NCI-H1417 (cell line): ENCODE results near the gene CNPPD1.
A peak's percentile ranks its signal among the peaks of the same experiment; 100 is the strongest.
"Not testable (repeated sequence)": the region's sequence is repeated elsewhere in the genome, so short reads cannot be mapped to it uniquely, and the experiment has no call there.

Experiments
- DNase-seq, 3 experiments: peaks; one replicate each; lab custom pipeline; 2025; lab: John Stamatoyannopoulos, UW

Gene CNPPD1

DNA sequence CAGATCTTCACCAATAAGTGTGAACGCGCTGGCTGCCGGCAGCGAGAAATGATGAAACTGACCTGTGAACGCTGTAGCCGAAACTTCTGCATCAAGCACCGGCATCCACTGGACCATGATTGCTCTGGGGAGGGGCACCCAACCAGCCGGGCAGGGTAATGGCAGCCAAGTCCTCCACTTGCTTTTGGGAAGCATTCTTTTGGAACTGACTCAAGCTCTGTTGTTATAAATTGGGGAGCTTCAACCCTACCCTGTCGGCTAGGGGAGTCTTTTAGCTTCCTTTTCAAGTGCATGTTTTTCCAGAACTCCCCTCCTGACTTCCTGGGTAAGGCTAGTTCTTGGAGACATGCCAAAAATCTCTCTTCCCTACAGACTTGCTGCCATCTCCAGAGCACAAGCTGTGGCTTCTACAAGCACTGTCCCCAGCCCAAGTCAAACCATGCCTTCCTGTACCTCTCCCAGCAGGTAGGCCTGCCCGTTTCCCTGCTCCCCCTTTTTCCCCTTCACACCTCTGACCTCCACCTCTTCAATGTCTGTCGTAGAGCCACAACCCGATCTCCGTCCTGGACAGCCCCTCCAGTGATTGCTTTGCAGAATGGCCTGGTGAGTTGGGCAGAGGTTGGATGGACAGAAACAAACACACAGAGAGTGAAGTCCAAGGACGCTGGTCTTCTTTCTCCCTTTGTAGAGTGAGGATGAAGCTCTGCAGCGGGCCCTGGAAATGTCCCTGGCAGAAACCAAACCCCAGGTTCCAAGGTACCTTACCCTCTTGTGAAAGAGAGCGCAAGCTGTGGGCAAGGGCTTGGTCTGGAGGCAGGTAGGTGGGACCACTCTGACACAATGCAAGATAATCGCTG, 31.4 kb upstream of the CNPPD1 start:
- DNase-seq, result peak in 1 of 3 experiments; percentile 22

DNA sequence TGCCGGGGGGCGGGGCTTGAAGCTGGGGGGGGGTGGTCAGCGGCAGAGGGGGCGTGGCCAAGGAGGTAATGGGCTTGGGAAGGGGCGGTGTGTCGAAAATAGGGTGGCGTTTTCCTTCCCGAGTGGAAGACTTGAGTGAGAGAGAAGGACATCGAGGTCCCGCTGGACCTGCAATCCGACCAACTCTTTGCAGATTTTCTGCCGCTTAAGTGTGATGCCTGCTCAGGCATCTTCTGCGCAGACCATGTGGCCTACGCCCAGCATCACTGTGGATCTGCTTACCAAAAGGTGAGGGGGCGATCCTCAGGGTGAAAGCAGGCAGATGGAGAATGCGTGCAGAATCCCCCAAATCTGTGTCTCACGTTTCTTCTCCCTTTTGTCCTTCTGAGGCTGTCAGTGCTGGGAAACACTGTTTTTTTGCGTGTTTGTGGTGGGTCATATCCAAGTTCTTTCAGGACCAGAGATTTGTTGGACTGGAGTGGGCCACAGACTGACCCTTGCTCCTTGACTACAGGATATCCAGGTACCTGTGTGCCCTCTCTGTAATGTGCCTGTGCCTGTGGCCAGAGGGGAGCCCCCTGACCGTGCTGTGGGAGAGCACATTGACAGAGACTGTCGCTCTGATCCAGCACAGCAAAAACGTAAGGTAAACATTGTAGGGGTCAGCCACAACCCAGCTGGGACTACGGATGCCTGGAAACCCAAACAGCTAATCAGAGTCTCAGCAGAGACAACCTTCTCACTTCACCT, 30.6 kb upstream of the CNPPD1 start:
- DNase-seq, result no peak

DNA sequence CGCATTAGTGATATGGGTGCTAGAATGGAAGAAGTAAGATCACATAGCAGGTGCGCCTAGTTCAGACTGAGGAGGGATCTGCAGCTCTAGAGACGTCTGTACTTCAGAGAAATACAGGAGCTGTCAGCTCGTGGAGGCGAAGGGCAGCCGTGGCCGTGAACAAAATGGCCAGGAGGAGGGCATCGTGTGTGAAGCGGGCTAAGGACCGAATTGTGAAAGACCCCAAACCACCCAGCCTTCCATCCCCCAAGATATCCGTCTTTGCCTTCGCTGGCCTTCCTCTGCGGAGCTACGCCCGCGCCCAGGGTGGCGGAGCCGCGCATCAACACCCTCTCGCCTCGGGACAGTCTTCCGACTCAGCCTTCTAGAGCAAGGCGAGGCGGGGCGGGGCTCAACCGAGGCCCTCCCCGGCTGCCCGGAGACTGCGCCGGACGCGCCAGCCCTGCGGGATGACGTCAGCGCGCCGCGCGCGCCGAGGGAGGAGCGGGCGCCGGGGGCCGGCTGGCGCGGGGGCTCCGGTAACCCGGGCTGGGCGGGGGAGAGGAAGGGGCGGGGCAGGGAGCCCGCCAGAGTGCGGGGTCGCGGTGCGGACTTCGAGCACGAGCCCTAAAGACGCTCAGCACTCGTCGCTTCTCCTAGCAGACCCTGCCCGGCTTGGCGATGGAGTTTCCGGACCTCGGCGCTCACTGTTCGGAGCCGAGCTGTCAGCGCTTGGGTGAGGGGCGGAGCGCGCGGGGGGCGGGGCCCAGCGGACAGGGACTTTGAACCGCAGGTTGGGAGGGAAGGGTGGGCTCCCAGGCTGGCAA, 29.8 kb upstream of the CNPPD1 start, which contains the start of gene ZFAND2B:
TSS of gene ZFAND2B (plus strand) at position 455 of the 806 bp plus-strand sequence. CDS start at position 661, 206 bp downstream.
- peak; percentile 86 to 95 (median 95) for DNase-seq

DNA sequence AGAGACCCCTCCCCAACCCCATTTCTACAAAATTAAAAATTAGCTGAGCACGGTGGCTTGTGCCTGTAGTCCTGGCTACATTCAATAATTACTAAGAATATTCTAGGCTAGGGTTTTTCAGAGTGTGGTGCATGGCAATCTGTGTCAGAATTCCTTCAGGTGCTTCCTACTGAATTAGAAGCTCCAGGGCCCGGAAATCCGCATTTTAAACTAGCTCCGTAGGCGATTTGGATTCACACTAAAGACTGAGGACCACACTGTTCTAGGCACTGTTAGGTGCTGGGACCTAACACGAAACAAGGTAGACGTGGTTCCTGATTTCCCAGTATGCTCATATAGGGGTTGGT, 29.2 kb upstream of the CNPPD1 start:
- no peak for DNase-seq

DNA sequence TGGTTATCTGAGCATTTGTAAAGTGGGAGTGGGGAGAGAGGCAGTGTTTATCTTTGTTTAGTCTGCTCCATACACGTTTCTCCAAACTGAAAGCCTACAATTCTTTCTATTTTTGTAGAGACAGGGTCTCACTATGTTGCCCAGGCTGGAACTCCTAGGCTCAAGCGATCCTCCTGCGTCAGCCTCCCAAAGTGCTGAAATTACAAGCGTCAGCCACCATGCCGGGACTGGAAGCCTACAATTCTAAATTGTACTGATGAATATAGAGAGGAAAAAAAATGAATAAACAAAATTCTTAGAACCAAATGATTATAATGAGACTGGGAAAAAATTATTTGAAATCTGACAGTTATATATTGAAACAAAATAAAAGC, 28.4 kb upstream of the CNPPD1 start:
- no peak for DNase-seq

DNA sequence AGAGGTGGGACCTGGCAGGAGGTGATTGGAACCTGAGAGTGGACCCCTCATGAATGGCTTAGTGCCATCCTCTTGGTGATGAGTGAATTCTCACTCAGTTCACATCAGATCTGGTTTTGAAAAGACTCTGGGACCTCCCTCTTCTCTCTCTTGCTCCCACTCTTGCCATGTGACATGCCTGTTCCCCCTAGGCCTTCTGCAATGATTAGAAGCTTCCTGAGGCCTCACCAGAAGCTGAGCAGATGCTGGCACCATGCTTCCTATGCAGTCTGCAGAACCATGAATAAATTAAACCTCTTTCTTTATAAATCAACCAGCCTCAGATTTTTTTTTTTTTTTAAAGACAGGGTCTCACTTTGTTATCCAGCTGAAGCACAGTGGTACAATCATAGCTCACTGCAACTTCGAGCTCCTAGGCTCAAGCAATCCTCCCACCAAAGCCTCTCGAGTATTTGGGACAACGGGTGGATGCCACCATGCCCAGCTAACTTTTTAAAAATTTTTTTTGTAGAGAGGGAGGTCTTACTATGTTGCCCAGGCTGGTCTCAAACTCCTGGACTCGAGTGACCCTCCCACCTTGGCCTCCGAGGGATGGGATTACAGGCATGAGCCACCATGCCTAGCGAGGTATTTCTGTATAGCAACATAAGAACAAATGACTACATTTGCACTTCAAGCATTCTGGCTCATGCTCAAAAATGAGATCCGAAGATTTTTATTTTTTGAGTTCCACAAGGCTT, 27.9 kb upstream of the CNPPD1 start:
- DNase-seq, result no peak

DNA sequence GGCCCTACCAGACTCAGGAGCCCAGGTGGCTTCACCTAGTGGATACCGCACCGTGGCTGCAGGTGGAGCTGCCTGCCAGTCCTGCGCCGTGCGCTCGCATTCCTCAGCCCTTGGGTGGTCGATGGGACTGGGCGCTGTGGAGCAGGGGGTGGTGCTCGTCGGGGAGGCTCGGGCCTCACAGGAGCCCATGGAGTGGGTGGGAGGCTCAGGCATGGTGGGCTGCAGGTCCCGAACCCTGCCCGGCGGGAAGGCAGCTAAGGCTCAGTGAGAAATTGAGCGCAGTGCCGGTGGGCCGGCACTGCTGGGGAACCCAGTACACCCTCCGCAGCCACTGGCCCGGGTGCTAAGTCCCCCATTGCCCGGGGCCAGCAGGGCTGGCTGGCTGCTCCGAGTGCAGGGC, 24.6 kb upstream of the CNPPD1 start:
- DNase-seq, result not testable (repeated sequence)

DNA sequence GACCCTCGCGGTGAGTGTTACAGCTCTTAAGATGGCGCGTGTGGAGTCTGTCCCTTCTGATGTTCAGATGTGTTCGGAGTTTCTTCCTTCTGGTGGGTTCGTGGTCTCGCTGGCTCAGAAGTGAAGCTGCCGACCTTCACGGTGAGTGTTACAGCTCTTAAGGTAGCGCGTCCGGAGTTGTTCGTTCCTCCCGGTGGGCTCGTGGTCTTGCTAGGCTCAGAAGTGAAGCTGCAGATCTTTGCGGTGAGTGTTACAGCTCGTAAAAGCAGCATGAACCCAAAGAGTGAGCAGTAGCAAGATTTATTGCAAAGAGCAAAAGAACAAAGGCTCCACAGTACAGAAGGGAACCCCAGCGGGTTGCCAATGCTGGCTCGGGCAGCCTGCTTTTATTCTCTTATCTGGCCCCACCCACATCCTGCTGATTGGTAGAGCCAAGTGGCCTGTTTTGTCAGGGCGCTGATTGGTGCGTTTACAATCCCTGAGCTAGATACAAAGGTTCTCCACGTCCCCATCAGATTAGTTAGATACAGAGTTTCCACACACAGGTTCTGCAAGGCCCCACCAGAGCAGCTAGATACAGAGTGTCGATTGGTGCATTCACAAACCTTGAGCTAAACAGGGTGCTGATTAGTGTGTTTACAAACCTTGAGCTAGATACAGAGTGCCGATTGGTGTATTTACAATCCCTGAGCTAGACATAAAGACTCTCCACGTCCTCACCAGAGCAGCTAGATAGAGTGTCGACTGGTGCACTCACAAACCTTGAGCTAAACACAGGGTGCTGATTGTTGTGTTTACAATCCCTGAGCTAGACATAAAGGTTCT, 24.0 kb upstream of the CNPPD1 start:
- DNase-seq, result not testable (repeated sequence)

DNA sequence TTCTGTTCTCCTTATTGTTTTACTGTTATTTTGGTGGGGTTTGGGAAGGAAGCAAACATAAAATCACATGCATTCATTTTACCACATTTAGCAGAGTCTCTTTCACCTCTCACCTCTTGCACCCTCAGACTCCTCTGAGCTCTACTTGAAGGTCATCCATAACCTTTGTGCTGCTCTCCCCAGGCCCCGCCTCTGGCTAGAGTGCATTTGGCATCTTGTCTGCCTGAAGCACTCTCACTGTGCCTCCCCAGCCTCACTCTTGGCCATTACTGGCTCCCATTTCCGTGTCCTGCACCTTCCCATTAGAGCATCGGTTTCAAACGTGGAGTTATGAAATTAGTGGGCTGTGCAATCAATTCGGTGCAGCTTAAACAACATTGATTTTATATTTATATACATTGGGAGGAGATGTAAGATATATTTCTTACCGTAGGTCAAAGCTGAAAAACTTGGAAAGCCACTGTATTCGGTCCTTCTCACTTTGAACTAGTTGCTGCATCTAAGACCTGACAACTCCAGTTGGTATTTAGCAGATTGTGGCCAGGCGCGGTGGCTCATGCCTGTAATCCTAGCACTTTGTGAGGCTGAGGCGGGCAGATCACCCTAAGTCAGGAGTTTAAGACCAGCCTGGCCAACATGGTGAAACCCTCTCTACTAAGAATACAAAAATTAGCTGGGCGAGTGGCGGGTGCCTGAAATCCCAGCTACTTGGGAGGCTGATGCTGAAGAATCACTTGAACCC, 22.9 kb upstream of the CNPPD1 start:
- no peak for DNase-seq

DNA sequence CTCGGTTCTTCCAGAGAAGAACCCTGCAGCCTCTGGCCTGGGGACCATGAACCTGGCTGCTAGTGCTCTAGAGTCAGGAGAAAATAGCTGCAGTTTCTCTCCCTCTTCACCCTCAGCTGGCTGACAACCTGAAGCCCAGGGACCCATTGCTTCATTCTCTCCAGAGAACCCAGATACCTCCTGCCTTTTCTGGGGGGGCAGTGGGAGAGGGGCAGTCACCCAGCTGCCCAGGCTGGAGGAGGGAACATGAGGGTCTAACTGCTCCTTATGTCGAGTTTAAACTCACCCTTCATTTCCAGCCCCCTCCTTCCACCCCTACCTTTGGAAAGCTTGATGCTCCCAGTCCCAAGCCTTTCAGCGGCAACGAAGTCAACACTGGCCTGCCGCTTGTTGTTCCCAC, 22.2 kb upstream of the CNPPD1 start:
- DNase-seq, result no peak

DNA sequence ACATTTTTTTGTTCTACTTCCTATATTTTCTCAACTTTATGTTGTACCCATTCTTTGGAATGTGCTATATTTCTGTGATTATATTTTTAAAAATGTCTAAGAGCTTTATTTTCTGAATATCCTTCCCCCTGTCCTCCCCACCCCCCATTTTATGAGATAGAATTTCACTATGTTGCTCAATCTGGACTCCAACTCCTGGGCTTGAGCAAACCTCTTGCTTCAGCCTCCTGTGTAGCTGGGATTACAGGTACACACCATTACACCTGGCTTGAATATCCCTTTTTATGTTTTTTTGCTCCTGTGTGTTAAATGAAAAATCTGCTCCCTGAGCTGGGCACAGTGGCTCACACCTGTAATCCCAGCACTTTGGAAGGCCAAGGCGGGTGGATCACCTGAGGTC, 20.7 kb upstream of the CNPPD1 start:
- DNase-seq, result no peak

DNA sequence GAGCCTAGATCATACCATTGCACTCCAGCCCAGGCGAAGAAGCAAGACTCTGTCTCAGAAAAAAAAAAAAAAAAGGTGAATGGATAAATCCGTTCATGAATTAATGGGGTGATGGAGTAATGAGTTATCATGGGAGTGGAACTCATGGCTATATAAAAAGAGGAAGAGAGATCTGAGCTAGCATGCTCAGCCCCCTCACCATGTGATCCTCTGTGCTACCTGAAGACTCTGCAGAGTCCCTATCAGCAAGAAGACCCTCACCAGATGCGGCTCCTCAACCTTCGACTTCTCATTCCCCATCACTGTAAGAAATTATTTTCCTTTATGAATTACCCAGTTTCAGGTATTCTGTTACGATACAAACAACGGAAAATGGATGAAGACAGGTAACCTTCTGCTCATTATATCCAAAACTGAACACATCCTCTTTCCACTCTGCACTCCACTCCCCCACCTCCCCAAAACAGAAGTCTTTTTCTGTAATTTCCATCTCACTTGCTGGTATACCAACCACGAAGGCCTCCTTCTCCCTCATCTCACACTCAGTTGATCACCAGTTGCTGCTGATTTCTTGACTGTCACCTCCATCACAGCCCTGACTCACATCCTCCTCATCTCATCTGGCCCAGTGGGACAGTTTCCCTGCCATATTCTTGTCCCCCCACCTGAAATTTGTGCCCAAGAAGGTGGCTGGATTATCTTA, 10.2 kb upstream of the CNPPD1 start:
- no peak for DNase-seq

DNA sequence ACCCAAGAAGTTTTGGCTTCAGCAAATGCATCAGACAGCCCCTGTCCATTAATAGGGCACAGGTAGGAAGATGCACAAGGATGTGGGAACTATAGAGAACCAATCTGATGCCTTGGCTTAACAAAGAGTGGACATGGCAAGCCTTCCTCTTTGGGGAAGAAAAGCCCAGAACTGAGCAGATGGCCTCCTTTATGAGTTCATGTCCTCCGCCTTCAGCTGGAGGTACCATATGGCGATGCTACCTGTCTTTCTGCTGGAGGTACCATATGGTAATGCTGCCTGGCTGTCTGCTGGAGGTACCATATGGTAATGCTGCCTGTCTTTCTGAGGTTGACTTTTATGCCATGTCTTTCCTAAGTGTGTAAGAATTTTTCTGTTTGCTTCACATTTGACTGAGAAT, 7.4 kb upstream of the CNPPD1 start:
- DNase-seq, result no peak

DNA sequence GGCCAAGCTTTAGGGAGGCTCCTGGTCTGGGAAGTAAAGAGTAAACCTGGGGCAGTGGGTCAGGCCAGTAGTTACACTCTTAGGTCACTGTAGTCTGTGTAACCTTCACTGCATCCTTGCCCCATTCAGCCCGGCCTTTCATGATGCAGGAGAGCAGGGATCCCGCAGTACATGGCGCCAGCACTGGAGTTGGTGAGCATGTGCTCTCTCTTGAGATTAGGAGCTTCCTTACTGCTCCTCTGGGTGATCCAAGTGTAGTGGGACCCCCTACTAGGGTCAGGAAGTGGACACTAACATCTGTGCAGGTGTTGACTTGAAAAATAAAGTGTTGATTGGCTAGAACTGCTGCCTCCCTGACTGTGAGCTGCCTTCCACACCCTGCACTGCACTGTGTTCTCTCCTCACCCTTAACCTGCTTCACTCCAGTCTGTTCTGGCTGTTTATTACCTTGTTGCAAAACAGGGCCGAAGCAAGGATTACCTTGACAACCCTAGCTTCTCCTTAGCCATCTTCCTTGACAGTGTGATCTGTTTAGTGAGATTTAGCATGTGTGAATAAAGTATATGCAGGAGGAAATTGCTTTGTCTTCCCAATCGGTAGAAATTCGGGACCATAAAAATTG, 6.5 kb upstream of the CNPPD1 start:
- DNase-seq, result no peak

DNA sequence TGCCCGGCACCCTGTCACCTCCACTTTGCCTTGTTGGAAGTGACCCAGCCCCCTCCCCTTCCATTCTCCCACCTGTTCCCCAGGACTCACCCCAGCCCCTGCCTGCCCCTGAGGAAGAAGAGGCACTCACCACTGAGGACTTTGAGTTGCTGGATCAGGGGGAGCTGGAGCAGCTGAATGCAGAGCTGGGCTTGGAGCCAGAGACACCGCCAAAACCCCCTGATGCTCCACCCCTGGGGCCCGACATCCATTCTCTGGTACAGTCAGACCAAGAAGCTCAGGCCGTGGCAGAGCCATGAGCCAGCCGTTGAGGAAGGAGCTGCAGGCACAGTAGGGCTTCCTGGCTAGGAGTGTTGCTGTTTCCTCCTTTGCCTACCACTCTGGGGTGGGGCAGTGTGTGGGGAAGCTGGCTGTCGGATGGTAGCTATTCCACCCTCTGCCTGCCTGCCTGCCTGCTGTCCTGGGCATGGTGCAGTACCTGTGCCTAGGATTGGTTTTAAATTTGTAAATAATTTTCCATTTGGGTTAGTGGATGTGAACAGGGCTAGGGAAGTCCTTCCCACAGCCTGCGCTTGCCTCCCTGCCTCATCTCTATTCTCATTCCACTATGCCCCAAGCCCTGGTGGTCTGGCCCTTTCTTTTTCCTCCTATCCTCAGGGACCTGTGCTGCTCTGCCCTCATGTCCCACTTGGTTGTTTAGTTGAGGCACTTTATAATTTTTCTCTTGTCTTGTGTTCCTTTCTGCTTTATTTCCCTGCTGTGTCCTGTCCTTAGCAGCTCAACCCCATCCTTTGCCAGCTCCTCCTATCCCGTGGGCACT, 5.8 kb upstream of the CNPPD1 start:
- DNase-seq, result no peak

DNA sequence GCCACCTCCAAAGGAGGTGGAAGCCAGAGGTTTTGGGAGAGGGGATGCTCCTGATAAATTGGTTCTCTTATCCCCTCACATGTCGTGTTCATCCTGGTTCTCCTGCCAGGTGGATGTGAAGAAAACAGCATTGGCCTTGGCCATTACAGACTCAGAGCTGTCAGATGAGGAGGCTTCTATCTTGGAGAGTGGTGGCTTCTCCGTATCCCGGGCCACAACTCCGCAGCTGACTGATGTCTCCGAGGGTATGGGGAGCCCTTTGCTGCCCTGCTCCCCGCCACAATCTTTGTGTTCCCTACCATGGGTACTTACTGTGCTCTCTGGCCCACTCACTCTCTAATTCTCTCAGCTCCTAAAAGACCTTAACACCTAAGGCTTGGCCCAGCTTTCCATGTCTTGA, 4.8 kb upstream of the CNPPD1 start:
- no peak for DNase-seq

DNA sequence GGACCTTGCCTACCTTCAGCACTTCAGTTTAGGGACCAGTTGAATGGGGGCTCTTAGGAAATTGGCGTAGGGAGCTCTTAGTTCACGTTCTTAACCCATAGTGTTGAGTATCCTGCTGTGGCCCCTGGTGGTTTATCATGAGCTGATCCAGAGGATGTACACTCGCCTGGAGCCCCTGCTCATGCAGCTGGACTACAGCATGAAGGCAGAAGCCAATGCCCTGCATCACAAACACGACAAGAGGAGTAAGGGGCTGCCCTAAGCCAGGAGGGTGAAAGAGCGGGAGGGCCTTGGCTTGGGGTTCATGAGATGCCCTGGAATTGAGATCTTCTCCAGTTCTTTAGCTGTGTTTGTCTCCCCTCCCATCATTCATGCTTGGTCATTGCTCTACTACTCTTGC, 4.2 kb upstream of the CNPPD1 start:
- DNase-seq, result no peak
